Measurements from ENCODE around the gene ZSCAN22. TPM values are rescaled to one million over a fixed set of nuclear protein-coding genes. Genes with fewer than 3 reads are reported as not detected.
A peak's percentile ranks its signal among the peaks of the same experiment; 100 is the strongest.
"Not testable (repeated sequence)": the region's sequence is repeated elsewhere in the genome, so short reads cannot be mapped to it uniquely, and the experiment has no call there.

Gene ZSCAN22
- total RNA-seq, 1 donor from 2014 or later, result 2.6 TPM

DNA sequence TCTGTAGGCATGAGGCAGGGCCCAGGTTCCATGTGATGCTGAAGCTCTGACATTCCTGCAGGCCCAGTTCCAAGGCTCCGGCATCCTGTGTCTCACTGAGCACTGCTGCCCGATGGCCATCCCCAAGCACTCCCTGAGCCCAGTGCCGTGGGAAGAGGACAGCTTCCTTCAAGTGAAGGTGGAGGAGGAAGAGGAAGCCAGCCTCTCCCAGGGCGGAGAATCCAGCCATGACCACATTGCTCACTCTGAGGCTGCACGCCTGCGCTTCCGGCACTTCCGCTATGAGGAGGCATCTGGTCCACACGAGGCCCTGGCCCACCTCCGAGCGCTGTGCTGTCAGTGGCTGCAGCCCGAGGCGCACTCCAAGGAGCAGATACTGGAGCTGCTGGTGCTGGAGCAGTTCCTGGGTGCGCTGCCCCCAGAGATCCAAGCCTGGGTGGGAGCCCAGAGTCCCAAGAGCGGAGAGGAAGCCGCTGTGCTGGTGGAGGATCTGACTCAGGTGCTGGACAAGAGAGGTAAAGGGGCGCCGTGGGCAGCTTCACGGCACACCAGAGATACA, 8.0 kb downstream of the ZSCAN22 start:
- no peak overlapping the region for H3K9ac ChIP-seq (ENCODE audit: low read depth in 1 of 3, low read length in 3 of 3)
- H3K36me3 ChIP-seq (ENCODE audit: control insufficient read depth in 3 of 3, insufficient read depth in 3 of 3, low read length in 3 of 3), result peaks cover 41 to 52% (median 42%) of the 10 kb centered on the region in 3 donors
- no peak overlapping the region for H3K4me3 ChIP-seq (ENCODE audit: low read length in 3 of 3)
- no peaks in the 10 kb centered on the region for H3K27me3 ChIP-seq (ENCODE audit: control insufficient read depth in 3 of 3, insufficient read depth in 3 of 3, low read length in 3 of 3)
- no peak overlapping the region for H3K27ac ChIP-seq (ENCODE audit: low read depth, low read length)
- H3K9me3 ChIP-seq (ENCODE audit: control insufficient read depth in 3 of 3, low read length in 3 of 3), result peaks cover 0 to 3% (median 2%) of the 10 kb centered on the region in 3 donors
- peaks cover 0 to 3% (median 2%) of the 10 kb centered on the region in 3 donors for H3K4me1 ChIP-seq (ENCODE audit: control insufficient read depth in 3 of 3, insufficient read depth in 3 of 3, low read length in 3 of 3)

DNA sequence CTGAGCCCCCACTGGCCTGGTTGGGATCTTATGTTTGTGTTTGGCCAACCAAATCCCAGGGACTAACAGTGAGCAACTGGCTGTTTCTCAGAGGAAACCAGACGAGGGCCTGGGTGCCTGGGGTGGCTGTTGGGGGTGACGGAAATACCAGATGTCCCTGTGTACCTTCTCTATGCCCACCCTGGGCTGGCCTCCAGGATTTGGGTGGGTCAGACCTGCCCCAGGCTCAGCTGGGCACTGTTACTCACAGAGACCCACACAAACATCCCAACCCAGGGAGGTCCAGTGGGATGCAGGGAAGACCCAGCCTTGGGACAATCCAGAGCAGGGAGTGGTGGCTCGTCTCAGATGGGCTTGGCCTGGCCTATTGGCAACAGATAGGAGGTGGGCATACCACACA, 8.8 kb downstream of the ZSCAN22 start:
- Histone ChIP-seq H3K4me1 (ENCODE audit: control insufficient read depth in 3 of 3, insufficient read depth in 3 of 3, low read length in 3 of 3) (no peaks in the 10 kb centered on the region), H3K36me3 (ENCODE audit: control insufficient read depth in 3 of 3, insufficient read depth in 3 of 3, low read length in 3 of 3) (peaks cover 44 to 56% (median 47%) of the 10 kb centered on the region in 3 donors), H3K27me3 (ENCODE audit: control insufficient read depth in 3 of 3, insufficient read depth in 3 of 3, low read length in 3 of 3) (no peaks in the 10 kb centered on the region), H3K9ac (ENCODE audit: low read depth in 1 of 3, low read length in 3 of 3) (no peak overlapping the region), H3K27ac (ENCODE audit: low read depth, low read length) (no peak overlapping the region), H3K4me3 (ENCODE audit: low read length in 3 of 3) (no peak overlapping the region), H3K9me3 (ENCODE audit: control insufficient read depth in 3 of 3, low read length in 3 of 3) (peaks cover 0 to 3% (median 2%) of the 10 kb centered on the region in 3 donors)

- H3K4me1 ChIP-seq (ENCODE audit: control insufficient read depth in 3 of 3, insufficient read depth in 3 of 3, low read length in 3 of 3), result no peaks in the 10 kb centered on the region
- no peaks in the 10 kb centered on the region for H3K27me3 ChIP-seq (ENCODE audit: control insufficient read depth in 3 of 3, insufficient read depth in 3 of 3, low read length in 3 of 3)
- H3K27ac ChIP-seq (ENCODE audit: low read depth, low read length), result no peak overlapping the region
- H3K9ac ChIP-seq (ENCODE audit: low read depth in 1 of 3, low read length in 3 of 3), result no peak overlapping the region
- H3K36me3 ChIP-seq (ENCODE audit: control insufficient read depth in 3 of 3, insufficient read depth in 3 of 3, low read length in 3 of 3), result peaks cover 46 to 59% (median 49%) of the 10 kb centered on the region in 3 donors
- H3K9me3 ChIP-seq (ENCODE audit: control insufficient read depth in 3 of 3, low read length in 3 of 3), result peaks cover 0 to 3% (median 2%) of the 10 kb centered on the region in 3 donors
- no peak overlapping the region for H3K4me3 ChIP-seq (ENCODE audit: low read length in 3 of 3)
Measured at GRCh38 chr19:58336216-58336615, 9.4 kb downstream of the ZSCAN22 start.

DNA sequence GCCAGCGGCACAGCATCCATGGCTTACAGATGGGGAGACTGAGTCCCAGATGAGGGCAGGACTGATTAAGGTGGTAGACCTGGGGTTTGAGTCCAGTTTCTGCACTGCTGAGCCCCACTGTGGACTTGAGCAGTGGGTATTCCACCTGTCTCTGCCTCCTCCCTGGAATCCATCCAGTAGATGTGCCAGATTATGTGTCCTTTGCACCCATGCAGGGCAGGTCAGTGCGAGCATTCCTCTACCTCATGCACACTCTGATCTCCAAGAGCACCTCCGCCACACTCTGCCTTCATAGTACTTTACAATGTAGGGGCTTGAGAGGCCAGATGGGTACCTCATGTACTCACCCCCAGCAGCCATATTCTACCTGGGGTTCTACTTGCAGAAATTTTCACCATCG, 10.0 kb downstream of the ZSCAN22 start:
- Histone ChIP-seq H3K27ac (ENCODE audit: low read depth, low read length) (no peak overlapping the region), H3K27me3 (ENCODE audit: control insufficient read depth in 3 of 3, insufficient read depth in 3 of 3, low read length in 3 of 3) (no peaks in the 10 kb centered on the region), H3K4me3 (ENCODE audit: low read length in 3 of 3) (no peak overlapping the region), H3K4me1 (ENCODE audit: control insufficient read depth in 3 of 3, insufficient read depth in 3 of 3, low read length in 3 of 3) (no peaks in the 10 kb centered on the region), H3K36me3 (ENCODE audit: control insufficient read depth in 3 of 3, insufficient read depth in 3 of 3, low read length in 3 of 3) (peaks cover 47 to 60% (median 49%) of the 10 kb centered on the region in 3 donors), H3K9ac (ENCODE audit: low read depth in 1 of 3, low read length in 3 of 3) (no peak overlapping the region), H3K9me3 (ENCODE audit: control insufficient read depth in 3 of 3, low read length in 3 of 3) (peaks cover 0 to 3% (median 2%) of the 10 kb centered on the region in 3 donors)

- Histone ChIP-seq H3K27ac (ENCODE audit: low read depth, low read length) (no peak overlapping the region), H3K27me3 (ENCODE audit: control insufficient read depth in 3 of 3, insufficient read depth in 3 of 3, low read length in 3 of 3) (no peaks in the 10 kb centered on the region), H3K9ac (ENCODE audit: low read depth in 1 of 3, low read length in 3 of 3) (no peak overlapping the region), H3K4me1 (ENCODE audit: control insufficient read depth in 3 of 3, insufficient read depth in 3 of 3, low read length in 3 of 3) (no peaks in the 10 kb centered on the region), H3K4me3 (ENCODE audit: low read length in 3 of 3) (no peak overlapping the region), H3K9me3 (ENCODE audit: control insufficient read depth in 3 of 3, low read length in 3 of 3) (peaks cover 0 to 3% (median 2%) of the 10 kb centered on the region in 3 donors), H3K36me3 (ENCODE audit: control insufficient read depth in 3 of 3, insufficient read depth in 3 of 3, low read length in 3 of 3) (peaks cover 47 to 60% (median 49%) of the 10 kb centered on the region in 3 donors)
Measured at GRCh38 chr19:58338336-58338735, 11.5 kb downstream of the ZSCAN22 start.

DNA sequence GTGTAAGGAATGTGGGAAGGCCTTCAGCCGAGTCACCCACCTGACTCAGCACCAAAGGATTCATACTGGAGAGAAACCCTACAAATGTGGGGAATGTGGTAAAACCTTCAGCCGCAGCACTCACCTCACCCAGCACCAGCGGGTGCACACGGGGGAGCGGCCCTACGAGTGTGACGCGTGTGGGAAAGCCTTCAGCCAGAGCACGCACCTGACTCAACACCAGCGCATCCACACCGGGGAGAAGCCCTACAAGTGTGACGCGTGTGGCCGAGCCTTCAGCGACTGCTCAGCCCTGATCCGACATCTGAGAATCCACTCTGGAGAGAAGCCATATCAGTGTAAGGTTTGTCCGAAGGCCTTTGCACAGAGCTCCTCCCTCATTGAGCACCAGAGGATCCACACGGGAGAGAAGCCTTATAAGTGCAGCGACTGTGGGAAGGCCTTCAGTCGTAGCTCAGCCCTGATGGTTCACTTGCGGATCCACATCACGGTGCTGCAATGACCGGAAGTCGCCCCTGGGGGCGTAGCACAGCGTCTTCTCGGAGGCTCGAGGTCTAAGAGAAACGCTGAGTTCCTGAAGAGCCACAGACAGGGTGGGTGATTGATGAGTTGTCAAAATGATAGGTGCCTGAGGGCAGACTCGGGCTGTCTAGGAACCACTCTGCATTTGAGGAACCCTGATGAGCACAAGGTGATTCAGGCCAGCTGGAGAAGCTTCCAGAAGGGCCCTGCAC, 12.2 kb downstream of the ZSCAN22 start:
- Histone ChIP-seq H3K9me3 (ENCODE audit: control insufficient read depth in 3 of 3, low read length in 3 of 3) (peaks cover 0 to 3% (median 2%) of the 10 kb centered on the region in 3 donors), H3K36me3 (ENCODE audit: control insufficient read depth in 3 of 3, insufficient read depth in 3 of 3, low read length in 3 of 3) (peaks cover 47 to 60% (median 49%) of the 10 kb centered on the region in 3 donors), H3K4me1 (ENCODE audit: control insufficient read depth in 3 of 3, insufficient read depth in 3 of 3, low read length in 3 of 3) (no peaks in the 10 kb centered on the region), H3K9ac (ENCODE audit: low read depth in 1 of 3, low read length in 3 of 3) (no peak overlapping the region), H3K27me3 (ENCODE audit: control insufficient read depth in 3 of 3, insufficient read depth in 3 of 3, low read length in 3 of 3) (no peaks in the 10 kb centered on the region), H3K27ac (ENCODE audit: low read depth, low read length) (no peak overlapping the region), H3K4me3 (ENCODE audit: low read length in 3 of 3) (no peak overlapping the region)

- Histone ChIP-seq H3K36me3 (ENCODE audit: control insufficient read depth in 3 of 3, insufficient read depth in 3 of 3, low read length in 3 of 3) (peaks cover 2 to 4% (median 3%) of the 10 kb centered on the region in 3 donors), H3K4me1 (ENCODE audit: control insufficient read depth in 3 of 3, insufficient read depth in 3 of 3, low read length in 3 of 3) (peaks cover 0 to 2% (median 2%) of the 10 kb centered on the region in 3 donors), H3K9me3 (ENCODE audit: control insufficient read depth in 3 of 3, low read length in 3 of 3) (no peaks in the 10 kb centered on the region), H3K27me3 (ENCODE audit: control insufficient read depth in 3 of 3, insufficient read depth in 3 of 3, low read length in 3 of 3) (peaks cover 7 to 21% (median 9%) of the 10 kb centered on the region in 3 donors), H3K9ac (ENCODE audit: low read depth in 1 of 3, low read length in 3 of 3) (no peak overlapping the region), H3K27ac (ENCODE audit: low read depth, low read length) (no peak overlapping the region), H3K4me3 (ENCODE audit: low read length in 3 of 3) (no peak overlapping the region)
Measured at GRCh38 chr19:58345558-58345957, 18.8 kb downstream of the ZSCAN22 start.

GRCh38 chr19:58346961-58347929, 20.5 kb downstream of the ZSCAN22 start:
- Histone ChIP-seq H3K9ac (ENCODE audit: low read depth in 1 of 3, low read length in 3 of 3) (peak overlapping the region; percentile 50 to 68 (median 54)), H3K27ac (ENCODE audit: low read depth, low read length) (no peak overlapping the region), H3K4me3 (ENCODE audit: low read length in 3 of 3) (peak overlapping the region; percentile 56 to 65 (median 61)), H3K9me3 (ENCODE audit: control insufficient read depth in 3 of 3, low read length in 3 of 3) (no peaks in the 10 kb centered on the region), H3K27me3 (ENCODE audit: control insufficient read depth in 3 of 3, insufficient read depth in 3 of 3, low read length in 3 of 3) (peaks cover 11 to 35% (median 14%) of the 10 kb centered on the region in 3 donors), H3K4me1 (ENCODE audit: control insufficient read depth in 3 of 3, insufficient read depth in 3 of 3, low read length in 3 of 3) (peaks cover 0 to 2% (median 2%) of the 10 kb centered on the region in 3 donors), H3K36me3 (ENCODE audit: control insufficient read depth in 3 of 3, insufficient read depth in 3 of 3, low read length in 3 of 3) (no peaks in the 10 kb centered on the region)

DNA sequence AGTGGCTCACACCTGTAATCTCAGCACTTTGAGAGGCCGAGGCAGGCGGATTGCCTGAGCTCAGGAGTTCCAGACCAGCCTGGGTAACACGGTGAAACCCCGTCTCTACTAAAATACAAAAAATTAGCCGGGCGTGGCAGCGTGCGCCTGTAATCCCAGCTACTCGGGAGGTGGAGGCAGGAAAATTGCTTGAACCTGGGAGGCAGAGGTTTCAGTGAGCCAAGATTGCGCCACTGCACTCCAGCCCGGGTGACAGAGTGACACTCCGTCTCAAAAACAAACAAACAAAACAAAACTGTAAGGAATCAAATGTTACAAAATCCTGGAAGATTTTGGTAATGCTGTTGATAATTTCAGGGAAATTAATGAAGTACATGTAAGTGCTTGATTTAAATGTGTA, 21.3 kb downstream of the ZSCAN22 start:
- H3K36me3 ChIP-seq (ENCODE audit: control insufficient read depth in 3 of 3, insufficient read depth in 3 of 3, low read length in 3 of 3); H3K27ac ChIP-seq (ENCODE audit: low read depth, low read length); H3K9me3 ChIP-seq (ENCODE audit: control insufficient read depth in 3 of 3, low read length in 3 of 3); H3K4me1 ChIP-seq (ENCODE audit: control insufficient read depth in 3 of 3, insufficient read depth in 3 of 3, low read length in 3 of 3): not testable (repeated sequence)
- Histone ChIP-seq H3K27me3 (ENCODE audit: control insufficient read depth in 3 of 3, insufficient read depth in 3 of 3, low read length in 3 of 3) (peaks cover 15 to 43% (median 22%) of the 10 kb centered on the region in 3 donors), H3K9ac (ENCODE audit: low read depth in 1 of 3, low read length in 3 of 3) (peak overlapping the region in 1 of 3 donors; percentile 54), H3K4me3 (ENCODE audit: low read length in 3 of 3) (peak overlapping the region; percentile 56 to 65 (median 60))
